HEK293 (cell line): ENCODE data around the gene MBNL2.

ENCODE experiments used
- GLIS2 ChIP-seq: fragments of 450-650 bp; formaldehyde crosslinking; IDR thresholded peaks from 2 replicates; pipeline ENCODE4 v1.5.1; 2016; ENCODE audit warnings: missing biosample characterization, missing genetic modification characterization
- OSR2 ChIP-seq: fragments of 450-650 bp; formaldehyde crosslinking; IDR thresholded peaks from 2 replicates; pipeline ENCODE4 v1.5.1; 2016; ENCODE audit warnings: missing biosample characterization, missing genetic modification characterization
- PRDM1 ChIP-seq: fragments of 450-650 bp; formaldehyde crosslinking; IDR thresholded peaks from 2 replicates; pipeline ENCODE4; 2016; ENCODE audit warnings: missing biosample characterization, missing genetic modification characterization
- SP7 ChIP-seq: fragments of 450-650 bp; formaldehyde crosslinking; IDR thresholded peaks from 2 replicates; pipeline ENCODE4 v1.5.1; 2016; ENCODE audit warnings: missing biosample characterization, missing genetic modification characterization
- TRIM28 ChIP-seq: IDR thresholded peaks from 2 replicates; pipeline ENCODE4 v1.6.1; 2011; ENCODE audit warnings: low read length, control low read depth, borderline replicate concordance
- ZBTB17 ChIP-seq: fragments of 450-650 bp; formaldehyde crosslinking; IDR thresholded peaks from 2 replicates; pipeline ENCODE4 v1.5.1; 2016; ENCODE audit warnings: missing biosample characterization, missing genetic modification characterization
- ZBTB20 ChIP-seq: fragments of 450-650 bp; formaldehyde crosslinking; IDR thresholded peaks from 2 replicates; pipeline ENCODE4 v1.5.1; 2016; ENCODE audit warnings: missing biosample characterization, missing genetic modification characterization
- ZFP37 ChIP-seq: fragments of 450-650 bp; formaldehyde crosslinking; IDR thresholded peaks from 2 replicates; pipeline ENCODE4 v1.5.1; 2016; ENCODE audit warnings: missing biosample characterization, missing genetic modification characterization
- ZNF366 ChIP-seq: fragments of 450-650 bp; formaldehyde crosslinking; conservative IDR thresholded peaks from 2 replicates; pipeline ENCODE4 v1.5.1; 2016; ENCODE audit warnings: missing biosample characterization, missing genetic modification characterization
- ZNF423 ChIP-seq: fragments of 450-650 bp; formaldehyde crosslinking; IDR thresholded peaks from 2 replicates; pipeline ENCODE4 v1.5.1; 2016; ENCODE audit warnings: missing biosample characterization, missing genetic modification characterization
- ZNF510 ChIP-seq: fragments of 450-650 bp; formaldehyde crosslinking; IDR thresholded peaks from 2 replicates; pipeline ENCODE4 v1.5.1; 2018; ENCODE audit warnings: mild to moderate bottlenecking, missing genetic modification characterization, missing biosample characterization; ENCODE audit not compliant: insufficient replicate concordance
- ZNF549 ChIP-seq: fragments of 450-650 bp; IDR thresholded peaks from 2 replicates; pipeline ENCODE4 v1.5.1; 2018; ENCODE audit warnings: missing biosample characterization, missing genetic modification characterization, mild to moderate bottlenecking, inconsistent platforms, moderate library complexity
- ZNF560 ChIP-seq: fragments of 450-650 bp; formaldehyde crosslinking; IDR thresholded peaks from 2 replicates; pipeline ENCODE4 v1.5.1; 2017; ENCODE audit warnings: missing biosample characterization, missing genetic modification characterization, borderline replicate concordance
- ZNF561 ChIP-seq: fragments of 450-650 bp; IDR thresholded peaks from 2 replicates; pipeline ENCODE4 v1.5.1; 2018; ENCODE audit warnings: missing biosample characterization, missing genetic modification characterization, borderline replicate concordance
- ZNF629 ChIP-seq: fragments of 450-650 bp; formaldehyde crosslinking; IDR thresholded peaks from 2 replicates; pipeline ENCODE4 v1.5.1; 2017; ENCODE audit warnings: missing biosample characterization, missing genetic modification characterization
- ZNF677 ChIP-seq: fragments of 450-650 bp; IDR thresholded peaks from 2 replicates; pipeline ENCODE4 v1.5.0; 2018; ENCODE audit warnings: missing biosample characterization, mild to moderate bottlenecking, missing genetic modification characterization, moderate library complexity
- ZNF768 ChIP-seq: fragments of 450-650 bp; formaldehyde crosslinking; IDR thresholded peaks from 2 replicates; pipeline ENCODE4 v1.5.1; 2018; ENCODE audit warnings: missing biosample characterization, mild to moderate bottlenecking, missing genetic modification characterization
- ZXDB ChIP-seq: fragments of 450-650 bp; formaldehyde crosslinking; IDR thresholded peaks from 2 replicates; pipeline ENCODE4 v1.5.1; 2016; ENCODE audit warnings: missing biosample characterization, missing genetic modification characterization
- TF ChIP-seq, protein P1 (sequence below): fragments of 450-650 bp; formaldehyde crosslinking; IDR thresholded peaks from 2 replicates; pipeline ENCODE4 v1.5.1; 2017; ENCODE audit warnings: missing biosample characterization, mild to moderate bottlenecking, missing genetic modification characterization, moderate library complexity
- TF ChIP-seq, protein P2 (sequence below): fragments of 450-650 bp; formaldehyde crosslinking; IDR thresholded peaks from 2 replicates; pipeline ENCODE4 v1.5.1; 2016; ENCODE audit warnings: missing biosample characterization, missing genetic modification characterization
- TF ChIP-seq, protein P3 (sequence below): fragments of 450-650 bp; formaldehyde crosslinking; IDR thresholded peaks from 2 replicates; pipeline ENCODE4 v1.5.1; 2016; ENCODE audit warnings: missing biosample characterization, missing genetic modification characterization, low read depth
- TF ChIP-seq, protein P4 (sequence below): fragments of 450-650 bp; formaldehyde crosslinking; IDR thresholded peaks from 2 replicates; pipeline ENCODE4 v1.5.1; 2016; ENCODE audit warnings: missing biosample characterization, missing genetic modification characterization

Gene MBNL2

DNA sequence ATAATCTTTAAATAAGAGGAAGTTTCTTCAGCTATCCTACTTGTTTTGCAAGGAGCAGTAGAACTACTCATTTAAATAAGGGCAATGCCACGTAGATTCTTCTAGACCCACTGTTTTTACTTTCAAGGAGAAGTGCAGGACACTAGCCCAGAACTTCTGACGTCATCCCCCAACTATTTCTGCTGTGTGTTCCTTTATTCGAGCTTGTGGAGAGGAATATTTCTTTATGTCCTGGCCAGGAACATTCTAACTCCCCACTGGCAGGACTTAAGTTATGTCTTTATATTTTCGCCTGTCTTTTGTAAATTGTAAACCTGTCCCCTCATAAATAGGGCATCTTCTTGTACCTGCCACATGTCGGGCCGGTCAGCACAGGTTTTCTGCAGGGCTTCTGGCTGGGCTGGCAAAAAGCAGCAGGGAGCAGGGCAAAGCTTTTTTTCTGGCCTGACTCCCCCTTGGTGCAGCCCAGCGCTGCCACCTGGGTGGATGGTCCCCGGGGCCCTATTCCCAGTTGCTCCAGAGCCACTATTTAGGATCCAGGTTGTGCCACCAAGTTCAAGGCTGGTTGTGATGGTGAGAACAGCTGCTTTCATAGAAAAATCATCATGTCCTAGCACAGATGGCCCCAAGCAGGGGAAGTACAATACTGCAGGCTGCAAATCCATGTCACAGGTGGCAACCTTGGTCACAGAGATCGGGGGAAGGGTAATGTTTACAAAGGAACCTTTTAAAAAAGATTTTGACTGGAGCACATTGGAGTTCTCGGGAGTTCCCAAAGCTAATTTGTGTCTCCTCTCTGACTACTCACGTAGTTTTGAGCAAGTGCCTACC is 1.8 kb downstream of the MBNL2 start (continued):
- TF ChIP-seq ZNF366 (tag by site-specific recombination) = peak; percentile 53
- no peak for TF ChIP-seq ZNF768 (tag by site-specific recombination)
- TF ChIP-seq ZNF629 (tag by site-specific recombination) = peak; percentile 91
- 0 out of 2 replicates have a peak, but pooled peaks have one; percentile 28 for TF ChIP-seq GLIS2 (tag by site-specific recombination)
- TF ChIP-seq, protein P1, sequence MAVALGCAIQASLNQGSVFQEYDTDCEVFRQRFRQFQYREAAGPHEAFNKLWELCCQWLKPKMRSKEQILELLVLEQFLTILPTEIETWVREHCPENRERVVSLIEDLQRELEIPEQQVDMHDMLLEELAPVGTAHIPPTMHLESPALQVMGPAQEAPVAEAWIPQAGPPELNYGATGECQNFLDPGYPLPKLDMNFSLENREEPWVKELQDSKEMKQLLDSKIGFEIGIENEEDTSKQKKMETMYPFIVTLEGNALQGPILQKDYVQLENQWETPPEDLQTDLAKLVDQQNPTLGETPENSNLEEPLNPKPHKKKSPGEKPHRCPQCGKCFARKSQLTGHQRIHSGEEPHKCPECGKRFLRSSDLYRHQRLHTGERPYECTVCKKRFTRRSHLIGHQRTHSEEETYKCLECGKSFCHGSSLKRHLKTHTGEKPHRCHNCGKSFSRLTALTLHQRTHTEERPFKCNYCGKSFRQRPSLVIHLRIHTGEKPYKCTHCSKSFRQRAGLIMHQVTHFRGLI (tag by site-specific recombination) = peak; percentile 82
- no peak for TF ChIP-seq OSR2 (tag by site-specific recombination)
- peak; percentile 49; the same call in 1 of the 2 replicates for TF ChIP-seq SP7 (tag by site-specific recombination)
- no peak for TF ChIP-seq ZNF510
- TF ChIP-seq TRIM28 = 0 out of 2 replicates have a peak, but pooled peaks have one; percentile 16
- TF ChIP-seq ZNF549 (tag by site-specific recombination) = no peak
- TF ChIP-seq ZNF560 (tag by site-specific recombination) = no peak
- TF ChIP-seq ZNF423 (tag by site-specific recombination) = peak; percentile 89
- TF ChIP-seq PRDM1 (tag by site-specific recombination) = peak; percentile 47; the same call in 1 of the 2 replicates
- peak; percentile 33; the same call in 1 of the 2 replicates for TF ChIP-seq ZBTB17
- TF ChIP-seq, protein P2, sequence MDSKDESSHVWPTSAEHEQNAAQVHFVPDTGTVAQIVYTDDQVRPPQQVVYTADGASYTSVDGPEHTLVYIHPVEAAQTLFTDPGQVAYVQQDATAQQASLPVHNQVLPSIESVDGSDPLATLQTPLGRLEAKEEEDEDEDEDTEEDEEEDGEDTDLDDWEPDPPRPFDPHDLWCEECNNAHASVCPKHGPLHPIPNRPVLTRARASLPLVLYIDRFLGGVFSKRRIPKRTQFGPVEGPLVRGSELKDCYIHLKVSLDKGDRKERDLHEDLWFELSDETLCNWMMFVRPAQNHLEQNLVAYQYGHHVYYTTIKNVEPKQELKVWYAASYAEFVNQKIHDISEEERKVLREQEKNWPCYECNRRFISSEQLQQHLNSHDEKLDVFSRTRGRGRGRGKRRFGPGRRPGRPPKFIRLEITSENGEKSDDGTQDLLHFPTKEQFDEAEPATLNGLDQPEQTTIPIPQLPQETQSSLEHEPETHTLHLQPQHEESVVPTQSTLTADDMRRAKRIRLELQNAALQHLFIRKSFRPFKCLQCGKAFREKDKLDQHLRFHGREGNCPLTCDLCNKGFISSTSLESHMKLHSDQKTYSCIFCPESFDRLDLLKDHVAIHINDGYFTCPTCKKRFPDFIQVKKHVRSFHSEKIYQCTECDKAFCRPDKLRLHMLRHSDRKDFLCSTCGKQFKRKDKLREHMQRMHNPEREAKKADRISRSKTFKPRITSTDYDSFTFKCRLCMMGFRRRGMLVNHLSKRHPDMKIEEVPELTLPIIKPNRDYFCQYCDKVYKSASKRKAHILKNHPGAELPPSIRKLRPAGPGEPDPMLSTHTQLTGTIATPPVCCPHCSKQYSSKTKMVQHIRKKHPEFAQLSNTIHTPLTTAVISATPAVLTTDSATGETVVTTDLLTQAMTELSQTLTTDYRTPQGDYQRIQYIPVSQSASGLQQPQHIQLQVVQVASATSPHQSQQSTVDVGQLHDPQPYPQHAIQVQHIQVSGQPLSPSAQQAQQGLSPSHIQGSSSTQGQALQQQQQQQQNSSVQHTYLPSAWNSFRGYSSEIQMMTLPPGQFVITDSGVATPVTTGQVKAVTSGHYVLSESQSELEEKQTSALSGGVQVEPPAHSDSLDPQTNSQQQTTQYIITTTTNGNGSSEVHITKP (tag by site-specific recombination) = peak; percentile 89
- TF ChIP-seq, protein P3, sequence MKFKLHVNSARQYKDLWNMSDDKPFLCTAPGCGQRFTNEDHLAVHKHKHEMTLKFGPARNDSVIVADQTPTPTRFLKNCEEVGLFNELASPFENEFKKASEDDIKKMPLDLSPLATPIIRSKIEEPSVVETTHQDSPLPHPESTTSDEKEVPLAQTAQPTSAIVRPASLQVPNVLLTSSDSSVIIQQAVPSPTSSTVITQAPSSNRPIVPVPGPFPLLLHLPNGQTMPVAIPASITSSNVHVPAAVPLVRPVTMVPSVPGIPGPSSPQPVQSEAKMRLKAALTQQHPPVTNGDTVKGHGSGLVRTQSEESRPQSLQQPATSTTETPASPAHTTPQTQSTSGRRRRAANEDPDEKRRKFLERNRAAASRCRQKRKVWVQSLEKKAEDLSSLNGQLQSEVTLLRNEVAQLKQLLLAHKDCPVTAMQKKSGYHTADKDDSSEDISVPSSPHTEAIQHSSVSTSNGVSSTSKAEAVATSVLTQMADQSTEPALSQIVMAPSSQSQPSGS (tag by site-specific recombination) = peak; percentile 98
- TF ChIP-seq ZNF677 (tag by site-specific recombination) = 0 out of 2 replicates have a peak, but pooled peaks have one; percentile 4
- TF ChIP-seq, protein P4, sequence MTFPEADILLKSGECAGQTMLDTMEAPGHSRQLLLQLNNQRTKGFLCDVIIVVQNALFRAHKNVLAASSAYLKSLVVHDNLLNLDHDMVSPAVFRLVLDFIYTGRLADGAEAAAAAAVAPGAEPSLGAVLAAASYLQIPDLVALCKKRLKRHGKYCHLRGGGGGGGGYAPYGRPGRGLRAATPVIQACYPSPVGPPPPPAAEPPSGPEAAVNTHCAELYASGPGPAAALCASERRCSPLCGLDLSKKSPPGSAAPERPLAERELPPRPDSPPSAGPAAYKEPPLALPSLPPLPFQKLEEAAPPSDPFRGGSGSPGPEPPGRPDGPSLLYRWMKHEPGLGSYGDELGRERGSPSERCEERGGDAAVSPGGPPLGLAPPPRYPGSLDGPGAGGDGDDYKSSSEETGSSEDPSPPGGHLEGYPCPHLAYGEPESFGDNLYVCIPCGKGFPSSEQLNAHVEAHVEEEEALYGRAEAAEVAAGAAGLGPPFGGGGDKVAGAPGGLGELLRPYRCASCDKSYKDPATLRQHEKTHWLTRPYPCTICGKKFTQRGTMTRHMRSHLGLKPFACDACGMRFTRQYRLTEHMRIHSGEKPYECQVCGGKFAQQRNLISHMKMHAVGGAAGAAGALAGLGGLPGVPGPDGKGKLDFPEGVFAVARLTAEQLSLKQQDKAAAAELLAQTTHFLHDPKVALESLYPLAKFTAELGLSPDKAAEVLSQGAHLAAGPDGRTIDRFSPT (tag by site-specific recombination) = peak; percentile 58
- peak; percentile 52; the same call in 1 of the 2 replicates for TF ChIP-seq ZFP37 (tag by site-specific recombination)
- peak; percentile 44; the same call in 1 of the 2 replicates for TF ChIP-seq ZNF561
- TF ChIP-seq ZBTB20 (tag by site-specific recombination) = peak; percentile 95
- 0 out of 2 replicates have a peak, but pooled peaks have one; percentile 17 for TF ChIP-seq ZXDB (tag by site-specific recombination)
